ENCODE measurements around the gene VASH1. TPM values are rescaled to one million over a fixed set of nuclear protein-coding genes. Genes with fewer than 3 reads are reported as not detected.
A peak's percentile ranks its signal among the peaks of the same experiment; 100 is the strongest.

VASH1 gene
- total RNA-seq, 1 donor from 2014 or later = 28.4 TPM

DNA sequence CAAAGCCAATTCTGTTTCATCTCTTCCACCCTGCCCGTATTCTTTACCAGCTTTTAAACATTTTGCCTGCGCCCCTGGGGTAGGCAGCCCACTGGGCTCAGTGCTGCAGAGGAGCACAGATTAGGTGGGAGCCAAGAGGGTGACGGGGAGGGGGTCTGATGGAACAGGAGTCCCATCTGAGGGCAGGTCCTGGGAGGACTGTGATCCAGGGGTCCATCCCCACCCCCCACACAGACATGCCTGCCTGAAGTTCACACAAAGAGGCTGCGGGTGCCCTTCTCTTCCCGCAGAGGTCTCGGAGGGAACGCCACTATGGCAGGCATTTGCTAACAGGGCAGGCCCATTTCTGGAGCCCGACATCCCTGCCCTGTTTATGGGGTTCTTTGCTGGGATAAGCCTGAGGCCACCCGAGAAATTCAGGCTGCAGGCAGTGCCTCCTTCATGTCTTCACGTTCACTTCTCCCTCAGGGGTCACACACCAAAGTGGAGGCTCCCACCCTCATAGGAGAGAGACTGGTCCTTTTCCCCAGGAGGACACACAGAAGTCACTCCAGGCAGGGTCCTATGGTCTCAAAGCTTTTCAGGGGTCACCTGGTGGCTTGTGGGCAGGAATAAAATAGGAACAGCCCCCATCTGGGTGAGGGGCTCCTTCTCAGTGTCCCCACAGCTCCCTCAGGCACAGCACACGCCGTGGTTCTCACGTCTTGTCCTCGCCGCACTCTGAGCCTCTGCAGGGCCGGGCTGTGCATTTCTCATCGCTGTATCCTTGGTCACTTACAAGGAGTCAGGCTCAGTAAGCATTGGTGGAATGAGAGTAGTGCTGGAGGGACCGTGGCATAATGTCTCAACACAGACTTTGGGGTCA, 12.9 kb downstream of the VASH1 start:
- Histone ChIP-seq H3K36me3 (peaks cover 13 to 19% of the 10 kb centered on the region in 2 donors), H3K27ac (peak overlapping the region; percentile 95 to 97), H3K4me1 (peaks cover 22 to 37% of the 10 kb centered on the region in 2 donors), H3K27me3 (no peaks in the 10 kb centered on the region), H3K9me3 (no peaks in the 10 kb centered on the region), H3K4me3 (no peak overlapping the region)
- TF ChIP-seq CTCF (IDR thresholded peaks at IDR 0.05) = no peak
- intact Hi-C loops (cut with DNase I) = loop anchor here (5.0 kb wide), 1 partner anchor 323 kb away; the partner anchor contains the start of gene CIPC
- no peak for DNase-seq (ENCODE audit: low spot score in 2 of 2)

GRCh38 chr14:76774821-76775694, 13.8 kb downstream of the VASH1 start:
- intact Hi-C loops (cut with DNase I) = loop anchor here (5.0 kb wide), 1 partner anchor 322 kb away; the partner anchor contains the start of gene CIPC

DNA sequence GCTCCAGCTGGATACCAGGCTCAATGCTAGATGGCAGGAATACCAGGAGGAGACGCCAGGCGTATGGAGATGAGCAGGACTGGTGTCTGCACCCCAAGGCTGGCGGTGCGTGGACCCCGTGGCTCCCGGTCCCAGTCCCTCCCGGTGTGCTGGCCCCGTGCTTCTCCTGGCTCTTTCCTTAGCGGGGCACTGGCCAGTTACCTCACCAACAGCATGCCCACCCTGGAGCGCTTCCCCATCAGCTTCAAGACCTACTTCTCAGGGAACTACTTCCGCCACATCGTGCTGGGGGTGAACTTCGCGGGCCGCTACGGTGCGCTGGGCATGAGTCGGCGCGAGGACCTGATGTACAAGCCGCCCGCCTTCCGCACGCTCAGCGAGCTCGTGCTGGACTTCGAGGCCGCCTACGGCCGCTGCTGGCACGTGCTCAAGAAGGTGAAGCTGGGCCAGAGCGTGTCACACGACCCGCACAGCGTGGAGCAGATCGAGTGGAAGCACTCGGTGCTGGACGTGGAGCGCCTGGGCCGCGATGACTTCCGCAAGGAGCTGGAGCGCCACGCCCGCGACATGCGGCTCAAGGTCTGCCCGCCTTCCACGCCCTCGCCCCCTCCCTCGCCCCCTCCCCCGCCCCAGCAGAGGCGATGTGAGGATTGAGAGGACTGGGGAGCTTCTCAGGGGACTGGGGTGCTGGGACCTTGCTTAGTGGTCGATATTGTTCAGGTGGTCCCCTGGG, 14.6 kb downstream of the VASH1 start:
- peaks cover 22 to 27% of the 10 kb centered on the region in 2 donors for H3K4me1 ChIP-seq
- no peak overlapping the region for H3K4me3 ChIP-seq
- H3K27me3 ChIP-seq = no peaks in the 10 kb centered on the region
- no peak overlapping the region for H3K27ac ChIP-seq
- no peaks in the 10 kb centered on the region for H3K9me3 ChIP-seq
- no peak for DNase-seq (ENCODE audit: low spot score in 2 of 2)
- intact Hi-C loops (cut with DNase I) = no loop called here
- TF ChIP-seq CTCF (IDR thresholded peaks at IDR 0.05) = no peak
- H3K36me3 ChIP-seq = peaks cover 13 to 19% of the 10 kb centered on the region in 2 donors

More at GRCh38 chr14:76774821-76775694, 13.8 kb downstream of the VASH1 start:
- no peak for DNase-seq (ENCODE audit: low spot score in 2 of 2)
- H3K9me3 ChIP-seq = no peaks in the 10 kb centered on the region
- peak overlapping the region in 1 of 2 donors; percentile 95 for H3K27ac ChIP-seq
- H3K4me1 ChIP-seq = peaks cover 22 to 29% of the 10 kb centered on the region in 2 donors
- H3K4me3 ChIP-seq = no peak overlapping the region
- H3K36me3 ChIP-seq = peaks cover 13 to 19% of the 10 kb centered on the region in 2 donors
- no peaks in the 10 kb centered on the region for H3K27me3 ChIP-seq
- no peak for TF ChIP-seq CTCF (IDR thresholded peaks at IDR 0.05)

DNA sequence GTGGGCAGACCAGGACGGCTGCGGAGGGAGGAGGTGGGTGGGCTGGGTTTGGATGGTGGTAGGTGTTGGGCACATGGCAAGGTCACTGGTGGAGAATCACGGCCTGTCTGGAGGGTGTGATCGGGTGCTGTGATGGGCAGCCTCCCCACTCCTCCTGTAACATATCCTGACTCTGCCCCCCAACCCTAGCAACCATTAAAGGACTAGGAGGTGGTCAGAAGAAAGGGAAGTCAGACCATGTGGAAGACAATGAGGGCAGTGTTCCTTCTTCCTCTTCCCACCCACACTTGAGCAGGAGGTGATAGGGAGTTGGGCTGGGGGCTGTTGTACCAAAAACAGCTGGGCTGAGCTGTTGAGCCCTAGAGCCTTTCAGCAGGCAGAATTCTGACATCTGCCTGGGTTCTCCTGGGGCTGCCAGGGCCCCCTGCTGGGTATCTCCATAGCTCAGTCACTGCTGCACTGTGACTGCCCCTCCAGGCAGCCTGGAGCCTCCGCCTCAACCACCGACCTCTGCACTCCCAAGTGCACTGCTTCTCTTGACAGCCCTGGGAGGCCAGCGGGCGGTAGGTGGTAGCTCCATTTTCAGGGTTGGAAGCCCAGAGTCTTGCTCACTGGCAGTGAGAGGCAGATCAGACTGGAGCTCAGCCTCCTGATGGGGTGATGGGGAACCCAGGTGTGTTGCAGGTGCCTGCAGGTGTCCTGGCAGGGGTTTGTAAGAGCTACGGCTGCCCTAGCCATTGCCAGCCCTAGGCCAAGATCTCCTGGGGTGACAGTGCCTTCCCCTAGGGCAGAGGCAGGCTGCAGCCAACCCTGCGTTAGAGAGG, 15.4 kb downstream of the VASH1 start:
- Histone ChIP-seq H3K27me3 (no peaks in the 10 kb centered on the region), H3K4me1 (peaks cover 18 to 22% of the 10 kb centered on the region in 2 donors), H3K36me3 (peaks cover 13 to 19% of the 10 kb centered on the region in 2 donors), H3K9me3 (no peaks in the 10 kb centered on the region), H3K4me3 (no peak overlapping the region), H3K27ac (no peak overlapping the region)
- intact Hi-C loops (cut with DNase I) = no loop called here
- no peak for DNase-seq (ENCODE audit: low spot score in 2 of 2)
- TF ChIP-seq CTCF (IDR thresholded peaks at IDR 0.05) = no peak

All from ascending aorta (tissue), 2 donors.